ENCODE measurements around the gene MASP2. TPM values are rescaled to one million over a fixed set of nuclear protein-coding genes. Genes with fewer than 3 reads are reported as not detected.

Gene MASP2
- polyA plus RNA-seq, result 2.3 TPM in 1 of 2 replicates, not detected in the other

GRCh38 chr1:11046625-11047365, at the start of gene MASP2:
Gene MASP2 (minus strand): TSS chr1:11047239. CDS start chr1:11047207, 32 bp downstream.

GRCh38 chr1:11059968-11060830, 13.2 kb upstream of the MASP2 start, which contains the start of gene SRM:
Gene SRM (minus strand): TSS chr1:11060018. CDS start chr1:11059943, 75 bp downstream.

GRCh38 chr1:11012260-11013159, 34.5 kb downstream of the MASP2 start, which contains the start of gene TARDBP:
Gene TARDBP (plus strand): TSS chr1:11012654. CDS start chr1:11013728, 1,074 bp downstream.

Other genes starting within 250 kb of the MASP2 start
- 78.9 and 91.3 TPM in 2 replicates for gene TARDBP, start 34.6 kb downstream of the MASP2 start, polyA plus RNA-seq
- gene SRM, start 12.8 kb upstream of the MASP2 start, polyA plus RNA-seq, result 25.3 and 26.1 TPM in 2 replicates
- 9.9 and 12.6 TPM in 2 replicates for gene EXOSC10, start 52.6 kb upstream of the MASP2 start, polyA plus RNA-seq
- gene ANGPTL7, start 142.1 kb upstream of the MASP2 start, polyA plus RNA-seq, result not detected in 2 replicates
- gene MTOR, start 215.3 kb upstream of the MASP2 start, polyA plus RNA-seq, result 20.1 and 28.0 TPM in 2 replicates
- gene UBIAD1, start 226.0 kb upstream of the MASP2 start, polyA plus RNA-seq, result 1.1 and 2.3 TPM in 2 replicates

Measured in Purkinje cell (primary cell).